GM21381 (cell line): ENCODE data around the gene PLCE1.

Experiments
- ATAC-seq: cut with Tn5 transposase; IDR thresholded peaks from one replicate; pipeline ENCODE4 v1.9.1; 2021; ENCODE audit warnings: mild to moderate bottlenecking, moderate library complexity; ENCODE audit not compliant: unreplicated experiment

The PLCE1 gene

DNA sequence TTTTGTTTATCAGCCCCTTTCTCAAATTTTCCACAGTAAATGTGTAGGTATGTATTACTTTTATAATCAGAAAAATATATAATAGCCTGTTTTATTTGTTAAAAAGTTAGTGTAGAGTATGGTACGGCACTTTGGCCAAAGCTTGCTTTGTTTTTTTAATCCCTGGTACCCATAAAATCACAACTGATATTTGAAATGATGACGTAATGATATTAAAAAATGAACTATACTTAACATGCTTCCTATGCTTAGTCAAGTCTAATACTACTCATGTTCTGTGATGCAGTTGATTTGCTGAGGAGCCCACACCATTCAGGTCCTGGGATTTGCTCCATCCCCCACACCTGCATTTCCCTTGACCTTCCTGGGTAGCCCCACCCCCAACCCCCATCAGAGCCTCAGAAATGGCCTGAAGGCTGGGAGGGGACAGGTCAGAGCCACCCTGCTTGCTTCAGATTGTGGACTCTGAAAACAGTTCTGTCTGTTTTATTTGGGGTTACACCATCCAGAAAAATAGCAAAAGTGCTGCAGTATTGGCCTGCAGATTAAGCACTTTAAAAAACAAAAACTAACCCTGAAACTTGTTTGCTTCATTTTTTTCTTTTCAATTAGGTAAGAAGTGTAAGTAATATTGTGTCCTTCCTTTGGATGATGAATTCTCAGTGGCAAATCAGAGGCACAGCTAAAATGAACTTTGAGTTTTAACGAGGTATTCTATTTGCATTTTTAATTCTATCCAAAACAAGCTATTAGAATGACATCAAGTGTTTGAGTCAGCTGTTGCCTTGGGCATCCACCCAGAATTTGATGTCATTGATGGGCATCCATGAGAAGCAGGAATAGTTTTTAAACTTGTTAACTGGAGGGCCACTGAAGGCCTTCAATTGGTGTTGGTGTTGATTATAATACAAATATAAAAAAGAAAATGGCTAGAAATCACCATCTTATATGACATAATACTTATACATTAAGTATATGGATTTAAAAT, 23.3 kb downstream of the PLCE1 start:
- ATAC-seq = no peak

DNA sequence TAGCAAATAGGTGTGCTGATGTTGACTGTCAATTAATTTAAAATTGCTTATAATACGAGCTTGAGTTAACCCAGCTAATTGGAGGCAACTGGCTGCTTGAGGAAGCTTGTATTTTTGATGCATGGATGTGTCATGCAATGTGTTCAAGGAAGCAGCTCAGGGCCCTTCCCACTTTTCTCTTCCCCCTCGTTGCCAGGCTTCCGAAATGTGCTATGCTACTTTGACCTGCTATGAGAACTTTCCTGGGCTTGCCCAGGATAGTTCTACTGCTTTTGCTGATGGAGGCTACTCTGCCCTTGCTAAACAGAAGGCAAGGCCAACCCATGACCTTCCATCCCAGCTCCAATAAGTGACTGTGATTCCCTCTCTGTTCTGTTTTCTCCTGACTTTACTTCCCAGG, 24.4 kb downstream of the PLCE1 start:
- ATAC-seq = no peak

DNA sequence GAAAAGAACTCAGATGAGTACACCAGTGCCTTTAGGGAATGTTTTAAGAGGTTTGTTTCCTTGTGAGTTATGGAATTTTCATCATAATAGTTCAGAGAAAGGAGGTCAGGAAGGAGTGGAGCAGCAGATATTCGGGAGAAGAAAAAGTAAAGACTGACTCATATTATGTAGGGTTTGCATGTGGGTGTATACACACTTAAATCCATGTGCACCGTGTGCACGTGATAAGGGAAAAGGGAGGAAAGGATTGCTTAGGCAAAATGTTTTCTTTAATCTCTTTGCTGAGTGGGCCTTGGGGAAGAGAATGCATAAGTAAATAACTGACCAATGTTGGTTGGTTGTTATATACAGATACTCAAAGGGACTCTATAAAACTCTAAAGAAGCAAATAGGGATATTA, 30.2 kb downstream of the PLCE1 start:
- no peak for ATAC-seq

DNA sequence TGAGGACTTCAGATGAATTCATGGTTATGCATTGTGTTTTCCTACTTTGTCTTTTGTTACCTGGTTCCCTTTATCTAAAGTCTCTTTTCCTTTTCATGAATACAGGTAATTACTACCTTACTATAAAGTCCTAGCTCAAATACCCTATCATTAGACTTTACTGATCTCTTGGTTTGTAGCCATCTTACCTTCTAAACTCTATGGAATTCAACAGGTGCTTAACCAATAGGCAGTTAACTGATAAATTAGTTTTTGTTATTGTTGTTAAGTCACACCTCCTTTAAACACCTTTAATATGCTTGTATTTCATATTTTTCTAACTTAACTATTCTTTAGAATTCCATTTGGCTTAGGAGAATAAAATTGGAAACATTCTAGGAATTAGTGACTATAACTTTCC, 30.7 kb downstream of the PLCE1 start:
- ATAC-seq = no peak

DNA sequence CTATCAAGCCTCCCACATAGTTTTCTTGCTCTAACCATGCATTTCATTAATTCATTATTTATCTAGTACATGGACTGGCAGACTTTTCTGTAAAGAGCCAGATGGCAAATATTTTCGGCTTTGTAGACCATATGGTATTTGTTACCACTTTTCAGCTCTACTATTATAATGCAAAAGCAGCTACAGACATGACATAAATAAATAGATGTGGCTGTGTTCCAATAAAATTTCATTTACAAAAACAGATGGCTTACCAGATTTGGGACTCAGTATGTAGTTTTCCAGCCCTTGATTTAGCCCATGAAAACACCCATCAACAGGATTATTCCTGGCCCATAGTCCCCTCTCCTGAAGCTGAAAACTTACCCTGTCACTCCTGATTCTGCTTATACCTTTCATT, 32.1 kb downstream of the PLCE1 start:
- ATAC-seq = no peak

DNA sequence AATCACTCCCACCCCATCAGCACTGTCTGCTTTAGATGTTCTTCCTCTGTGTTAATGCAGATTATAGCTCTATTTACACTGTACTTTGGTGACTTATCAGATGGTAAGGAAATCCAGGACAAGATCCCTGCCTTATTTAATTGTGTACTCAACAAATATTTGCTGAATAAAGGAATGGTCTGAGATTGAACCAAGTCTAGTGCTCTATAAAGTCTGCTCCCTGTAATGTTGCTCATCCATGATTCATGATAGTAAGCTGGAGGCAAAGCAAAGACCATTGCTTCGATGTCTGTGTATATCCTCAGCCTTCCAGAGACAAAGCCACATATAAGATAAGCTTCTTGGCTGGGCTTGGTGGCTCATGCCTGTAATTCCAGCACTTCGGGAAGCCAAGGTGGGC, 33.5 kb downstream of the PLCE1 start:
- ATAC-seq = no peak

DNA sequence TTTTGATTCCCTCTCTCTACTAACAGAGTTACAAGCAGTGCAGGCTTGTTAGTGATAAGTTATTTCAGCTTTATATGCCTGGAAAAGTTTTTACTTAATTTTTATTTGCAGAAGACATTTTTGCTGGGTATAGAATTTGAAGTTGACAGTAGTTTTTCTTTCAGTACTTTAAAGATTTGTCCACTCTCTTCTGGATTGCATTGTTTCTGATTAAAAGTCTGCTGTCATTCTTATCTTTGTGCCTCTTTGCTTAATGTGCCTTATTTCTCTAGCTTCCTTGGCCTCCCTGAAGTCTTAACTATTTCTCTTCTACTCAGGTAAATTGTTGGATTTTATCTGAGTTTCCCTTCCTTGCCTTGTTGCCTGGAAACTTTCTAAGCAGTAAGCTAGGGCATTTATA, 36.2 kb downstream of the PLCE1 start:
- no peak for ATAC-seq

DNA sequence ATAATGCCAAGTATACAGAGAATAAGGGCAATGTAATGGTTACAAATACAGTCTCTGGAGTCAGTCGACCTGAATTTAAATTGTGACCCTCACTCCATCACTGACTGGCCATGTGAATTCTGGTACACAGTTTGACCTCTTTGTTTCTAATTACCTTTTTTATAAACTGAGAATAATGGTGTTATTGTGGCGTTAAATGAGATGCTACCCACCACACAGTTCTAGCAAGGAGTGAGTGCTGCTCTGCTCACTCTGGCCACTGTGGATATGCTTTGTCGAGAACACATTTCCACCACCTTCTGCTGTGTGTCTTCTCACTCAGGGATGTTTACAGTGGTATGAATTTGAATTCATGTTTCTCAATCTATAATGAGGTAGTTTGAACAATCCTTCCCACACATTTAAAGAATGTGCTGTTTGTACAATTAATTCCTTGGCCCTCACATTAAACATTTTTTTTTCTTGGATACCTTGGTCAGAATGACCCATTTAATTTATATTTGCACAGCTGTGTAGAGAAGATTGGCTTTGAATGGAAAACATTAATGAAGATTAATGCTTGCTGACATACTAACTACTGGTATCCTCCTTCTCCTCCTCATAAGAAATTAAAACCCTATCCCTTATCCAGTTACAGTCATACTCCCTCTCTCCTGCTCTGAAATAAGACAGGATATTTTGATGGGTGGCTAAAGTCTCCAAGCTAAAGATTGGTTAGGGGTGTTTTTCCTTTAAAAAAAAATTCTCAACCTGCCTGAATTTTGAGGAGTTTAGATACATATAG, 42.4 kb downstream of the PLCE1 start:
- no peak for ATAC-seq

DNA sequence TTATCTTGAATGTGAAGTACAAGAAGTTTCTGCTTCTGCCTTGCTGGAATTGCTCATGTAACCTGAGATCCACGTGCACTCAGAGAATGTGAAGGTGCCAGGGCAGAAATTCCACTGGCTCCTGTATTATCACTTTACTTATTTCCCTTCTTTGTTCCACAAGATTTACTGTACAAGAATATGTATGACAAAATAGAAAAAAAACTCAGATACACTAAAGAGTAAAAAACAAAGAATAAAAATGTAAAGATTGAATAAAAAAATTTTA, 43.0 kb downstream of the PLCE1 start:
- ATAC-seq = no peak

DNA sequence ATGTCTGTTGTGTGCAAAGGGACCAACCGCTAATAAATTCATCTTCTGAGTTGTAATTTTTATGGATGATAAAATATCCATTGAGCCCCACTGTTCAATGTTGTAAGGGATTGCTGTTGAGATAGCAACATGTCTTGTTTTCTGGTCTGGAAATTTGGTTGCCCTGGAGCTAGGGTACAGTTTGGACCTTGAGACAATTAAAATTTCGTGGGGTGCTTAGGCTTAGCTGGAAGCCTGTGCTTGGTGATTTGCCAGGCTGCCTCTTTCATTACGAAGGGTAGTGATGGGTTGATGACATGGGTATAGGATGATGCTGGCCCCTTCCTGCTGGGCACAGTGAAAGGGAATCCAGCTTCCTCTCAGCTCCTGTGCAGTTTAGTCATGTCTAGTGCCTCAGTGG, 43.6 kb downstream of the PLCE1 start:
- no peak for ATAC-seq

DNA sequence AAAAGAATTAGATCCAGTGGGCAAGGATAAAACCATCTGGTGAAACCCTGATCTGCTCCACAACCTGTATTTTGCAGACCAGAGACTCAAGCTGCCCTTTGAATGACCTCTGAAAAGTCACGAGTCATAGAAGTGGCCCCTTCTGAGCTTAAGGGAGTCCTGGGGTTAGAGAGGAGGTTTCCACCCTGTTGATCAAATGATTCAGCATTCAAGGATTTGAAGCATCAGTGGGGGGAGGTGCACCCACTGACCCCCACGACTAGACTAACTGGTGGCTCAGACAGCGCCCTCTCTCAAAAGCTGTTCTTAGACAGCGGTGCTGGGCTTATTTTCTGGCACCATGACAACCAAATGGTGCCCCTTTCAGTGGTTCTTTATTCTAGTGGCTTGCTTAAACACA, 44.3 kb downstream of the PLCE1 start:
- ATAC-seq = no peak

DNA sequence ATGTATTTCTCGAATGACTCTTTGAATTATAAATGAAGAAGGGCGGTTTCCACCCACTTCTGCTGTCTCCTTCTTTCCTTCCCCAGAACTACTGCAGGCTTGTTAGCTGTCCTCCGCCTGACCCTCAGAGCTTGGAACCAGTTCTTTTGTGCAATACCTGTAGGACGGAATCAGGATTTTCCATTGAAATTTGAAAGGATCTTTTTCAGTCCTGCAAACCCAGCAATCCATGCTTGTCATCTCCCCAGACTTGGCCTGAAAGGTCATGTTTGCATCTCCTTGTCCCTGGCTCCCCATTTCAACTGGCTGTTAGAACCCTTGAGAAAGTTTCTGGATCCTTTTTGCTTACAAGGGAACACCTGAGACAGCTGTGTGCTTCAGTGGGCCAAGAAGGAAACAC, 47.5 kb downstream of the PLCE1 start:
- ATAC-seq = no peak

DNA sequence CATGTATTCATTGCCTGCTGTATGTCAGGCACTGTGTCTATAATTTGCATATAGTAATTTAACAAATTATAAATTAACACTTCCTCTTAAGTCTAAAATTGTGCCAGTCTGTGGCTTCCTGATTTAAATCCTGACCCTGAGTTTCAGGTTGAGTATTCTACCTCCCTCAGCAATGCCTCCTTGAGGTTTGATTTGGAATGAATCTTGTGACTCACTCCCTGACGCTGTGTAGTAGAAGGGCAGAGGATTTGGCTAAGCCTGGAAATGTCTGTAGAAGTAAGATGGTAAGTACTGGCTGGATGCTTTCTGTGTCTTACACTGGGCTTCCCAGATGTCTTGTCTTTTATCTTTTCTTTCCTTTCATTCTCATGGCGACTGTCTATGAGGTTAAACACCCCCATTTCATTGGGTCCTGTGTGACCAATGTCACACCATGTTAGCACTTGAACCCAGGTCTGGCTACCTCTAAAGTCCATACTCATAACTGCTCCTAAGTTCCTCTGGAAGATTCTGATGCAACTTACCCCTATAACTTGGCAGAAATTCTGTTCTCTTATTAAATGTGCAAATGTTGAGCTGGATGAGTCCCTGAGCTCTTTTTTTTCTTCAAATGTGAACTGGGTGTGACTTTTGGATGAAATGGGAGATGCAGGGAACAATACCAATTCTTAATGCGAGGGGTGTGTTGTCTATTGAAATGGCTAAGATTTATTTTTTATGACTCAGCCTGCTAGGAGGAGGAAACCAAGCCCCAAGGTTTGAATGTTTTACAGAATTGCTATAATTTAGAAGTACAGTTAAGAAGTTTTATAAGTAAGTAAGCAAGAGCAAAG, 48.5 kb downstream of the PLCE1 start:
- ATAC-seq = no peak

DNA sequence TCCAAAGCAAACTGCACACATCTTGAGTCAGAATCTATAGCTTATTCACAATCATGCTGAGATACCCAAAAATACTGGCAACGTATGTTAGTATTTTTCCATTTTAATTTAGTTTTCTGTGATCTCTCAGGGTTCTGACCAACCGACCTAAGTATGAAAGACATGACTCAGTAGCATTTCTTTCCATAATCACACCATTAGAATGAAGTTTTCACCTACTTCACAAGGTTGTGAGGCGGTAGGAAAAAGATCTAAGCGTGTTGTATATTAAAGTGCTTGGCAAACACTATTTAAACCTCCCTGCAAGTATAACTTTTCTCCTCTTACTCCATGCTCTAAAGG, 49.1 kb downstream of the PLCE1 start:
- no peak for ATAC-seq
